ENCODE results near the gene GAL.

GRCh38 chr11:68689737-68690625 lies 5.6 kb downstream of the GAL start:
- no peak for TF ChIP-seq CTCF (IDR thresholded peaks at IDR 0.05 in 4 of 5, conservative IDR thresholded peaks at IDR 0.05 in 1 of 5)
- TF ChIP-seq POLR2A (IDR thresholded peaks at IDR 0.05), result no peak
